Vagina (tissue), 2 donors: ENCODE results near the gene VPS9D1. TPM values are rescaled to one million over a fixed set of nuclear protein-coding genes. Genes with fewer than 3 reads are reported as not detected.
"Not testable (repeated sequence)": the region's sequence is repeated elsewhere in the genome, so short reads cannot be mapped to it uniquely, and the experiment has no call there.

ENCODE experiments used
- DNase-seq, 2 donors: peaks; one replicate each; pipeline ENCODE4 v3.0.0-alpha.2; 2017; ENCODE audit errors: extremely low spot score in 2 of 2
- H3K27ac ChIP-seq: fragments of 200-600 bp; sonication (generic); one replicate; pipeline ENCODE4 v1.5.1; 2019
- H3K27me3 ChIP-seq: fragments of 200-600 bp; sonication (generic); one replicate; pipeline ENCODE4 v1.5.1; 2019
- H3K36me3 ChIP-seq, 2 donors: fragments of 200-600 bp; sonication (generic); one replicate each; pipeline ENCODE4 v1.5.1; 2017 to 2019
- H3K4me1 ChIP-seq: fragments of 200-600 bp; sonication (generic); one replicate; pipeline ENCODE4 v1.5.1; 2019
- H3K4me3 ChIP-seq, 2 donors: fragments of 200-600 bp; sonication (generic); 1 replicate in 1 of 2; 2 replicates in 1 of 2; pipeline ENCODE4 v1.5.1; 2016 to 2019
- H3K9me3 ChIP-seq: fragments of 200-600 bp; sonication (generic); one replicate; pipeline ENCODE4 v1.5.1; 2019
- CTCF ChIP-seq, 3 experiments: fragments of 450-650 bp in 2 of 3; fragments of 200-600 bp in 1 of 3; sonication (generic) in 1 of 3; IDR thresholded peaks; one replicate each; pipeline ENCODE4 v1.5.1; 2017 to 2019; ENCODE audit warnings: antibody characterized with exemption in 3 of 3, mild to moderate bottlenecking in 2 of 3, moderate library complexity in 2 of 3
- POLR2A ChIP-seq, 2 donors: fragments of 450-650 bp; IDR thresholded peaks; one replicate each; pipeline ENCODE4 v1.6.1; 2017; ENCODE audit warnings: antibody characterized with exemption in 2 of 2, mild to moderate bottlenecking in 2 of 2, moderate library complexity in 2 of 2
- POLR2AphosphoS5 ChIP-seq, 2 donors: sonication (generic); formaldehyde crosslinking; IDR thresholded peaks; one replicate each; pipeline ENCODE4 v1.9.0; 2017; ENCODE audit warnings: antibody characterized with exemption in 2 of 2, mild to moderate bottlenecking in 2 of 2, low read depth in 1 of 2; ENCODE audit not compliant: insufficient read depth in 1 of 2
- intact Hi-C: fragments of 100-400 bp; cut with DNase I; formaldehyde crosslinking; loops from one replicate; pipeline ENCODE4 v1.15.1; 2023
- total RNA-seq: library from RNA; depleted of rRNA; stranded (reverse); fragments of >200 nt; gene quantifications from one replicate; pipeline ENCODE4 v1.2.3, GENCODE V29; 2016

VPS9D1 gene
- total RNA-seq, 1 donor from 2014 or later = 10.1 TPM

- H3K4me1 ChIP-seq = peaks cover 10% of the 10 kb centered on the region
- TF ChIP-seq POLR2AphosphoS5 (IDR thresholded peaks at IDR 0.05; ENCODE audit: insufficient read depth in 1 of 2, low read depth in 1 of 2) (no peak), POLR2A (IDR thresholded peaks at IDR 0.05) (no peak), CTCF (IDR thresholded peaks at IDR 0.05) (no peak)
- intact Hi-C loops = no loop called here
These were observed 30.3 kb downstream of the VPS9D1 start for GRCh38 chr16:89690392-89690901.

GRCh38 chr16:89689621-89690020, 31.1 kb downstream of the VPS9D1 start:
- not testable (repeated sequence) for H3K4me3 ChIP-seq, H3K9me3 ChIP-seq

More at GRCh38 chr16:89690392-89690901, 30.3 kb downstream of the VPS9D1 start:
- H3K9me3 ChIP-seq = no peaks in the 10 kb centered on the region
- peaks cover 0 to 25% of the 10 kb centered on the region in 2 donors for H3K36me3 ChIP-seq
- no peaks in the 10 kb centered on the region for H3K27me3 ChIP-seq
- no peak overlapping the region for H3K27ac ChIP-seq
- no peak overlapping the region for H3K4me3 ChIP-seq
- DNase-seq = no peak

GRCh38 chr16:89689142-89689541, 31.6 kb downstream of the VPS9D1 start:
- Histone ChIP-seq H3K9me3 (no peaks in the 10 kb centered on the region), H3K4me3 (no peak overlapping the region), H3K27ac (no peak overlapping the region), H3K27me3 (no peaks in the 10 kb centered on the region), H3K4me1 (peaks cover 10% of the 10 kb centered on the region), H3K36me3 (peaks cover 0 to 25% of the 10 kb centered on the region in 2 donors)
- DNase-seq = no peak
- TF ChIP-seq POLR2A (IDR thresholded peaks at IDR 0.05) = no peak
- no peak for TF ChIP-seq CTCF (IDR thresholded peaks at IDR 0.05)
- no peak for TF ChIP-seq POLR2AphosphoS5 (IDR thresholded peaks at IDR 0.05; ENCODE audit: insufficient read depth in 1 of 2, low read depth in 1 of 2)
- intact Hi-C loops = no loop called here

More at GRCh38 chr16:89689621-89690020, 31.1 kb downstream of the VPS9D1 start:
- H3K27me3 ChIP-seq, intact Hi-C loops, DNase-seq, H3K27ac ChIP-seq: not testable (repeated sequence)
- Histone ChIP-seq H3K4me1 (peaks cover 10% of the 10 kb centered on the region), H3K36me3 (peaks cover 0 to 25% of the 10 kb centered on the region in 2 donors)

- no peak for DNase-seq
- H3K4me1 ChIP-seq = peaks cover 10% of the 10 kb centered on the region
- H3K27ac ChIP-seq = no peak overlapping the region
- peaks cover 0 to 19% of the 10 kb centered on the region in 2 donors for H3K36me3 ChIP-seq
- H3K9me3 ChIP-seq = no peaks in the 10 kb centered on the region
- H3K27me3 ChIP-seq = no peaks in the 10 kb centered on the region
- no peak overlapping the region for H3K4me3 ChIP-seq
- intact Hi-C loops = no loop called here
- TF ChIP-seq POLR2A (IDR thresholded peaks at IDR 0.05) (no peak), CTCF (IDR thresholded peaks at IDR 0.05) (no peak), POLR2AphosphoS5 (IDR thresholded peaks at IDR 0.05; ENCODE audit: insufficient read depth in 1 of 2, low read depth in 1 of 2) (no peak)
These were observed 32.3 kb downstream of the VPS9D1 start for GRCh38 chr16:89688395-89688794.

GRCh38 chr16:89687092-89687940, 33.4 kb downstream of the VPS9D1 start:
- peaks cover 10% of the 10 kb centered on the region for H3K4me1 ChIP-seq
- peaks cover 0 to 10% of the 10 kb centered on the region in 2 donors for H3K36me3 ChIP-seq
- H3K27me3 ChIP-seq = no peaks in the 10 kb centered on the region
- DNase-seq = peak in 1 of 2 donors; percentile 83
- intact Hi-C loops = no loop called here
- peak overlapping the region; percentile 67 to 78 for H3K4me3 ChIP-seq
- H3K27ac ChIP-seq = peak overlapping the region; percentile 68
- no peaks in the 10 kb centered on the region for H3K9me3 ChIP-seq
- TF ChIP-seq CTCF (IDR thresholded peaks at IDR 0.05) = no peak
- TF ChIP-seq POLR2AphosphoS5 (IDR thresholded peaks at IDR 0.05; ENCODE audit: insufficient read depth in 1 of 2, low read depth in 1 of 2) = no peak
- no peak for TF ChIP-seq POLR2A (IDR thresholded peaks at IDR 0.05)
